CD4-positive, alpha-beta T cell treated with Interleukin-15 for 4 hours (primary cell): ENCODE data around the gene ADGRA1.

ENCODE experiments used
- DNase-seq: peaks from one replicate; pipeline ENCODE4 v3.0.0-alpha.2; 2020; ENCODE audit warnings: low spot score

Gene ADGRA1

GRCh38 chr10:133076274-133077038 is 11.3 kb upstream of the ADGRA1 start:
- DNase-seq: no peak

GRCh38 chr10:133079836-133080682 is 7.7 kb upstream of the ADGRA1 start:
- no peak for DNase-seq

- DNase-seq: no peak
Measured at GRCh38 chr10:133080683-133081040, 7.1 kb upstream of the ADGRA1 start.

- DNase-seq: no peak
Measured at GRCh38 chr10:133081636-133082035, 6.1 kb upstream of the ADGRA1 start.

GRCh38 chr10:133082685-133083421 is 4.9 kb upstream of the ADGRA1 start:
- no peak for DNase-seq

- DNase-seq: no peak
Measured at GRCh38 chr10:133083422-133084100, 4.2 kb upstream of the ADGRA1 start.

GRCh38 chr10:133084491-133084890 is 3.2 kb upstream of the ADGRA1 start:
- no peak for DNase-seq

- no peak for DNase-seq
Measured at GRCh38 chr10:133085251-133086125, 2.2 kb upstream of the ADGRA1 start.

GRCh38 chr10:133086247-133086646 is 1.5 kb upstream of the ADGRA1 start:
- no peak for DNase-seq

- no peak for DNase-seq
Measured at GRCh38 chr10:133087045-133087678, 562 bp upstream of the ADGRA1 start.

GRCh38 chr10:133088179-133088955 is 643 bp downstream of the ADGRA1 start:
- DNase-seq: no peak

GRCh38 chr10:133088956-133089800 is 1.5 kb downstream of the ADGRA1 start:
- no peak for DNase-seq

- no peak for DNase-seq
Measured at GRCh38 chr10:133090101-133090500, 2.4 kb downstream of the ADGRA1 start.

- DNase-seq: no peak
Measured at GRCh38 chr10:133090654-133091053, 2.9 kb downstream of the ADGRA1 start.

- no peak for DNase-seq
Measured at GRCh38 chr10:133091316-133091715, 3.6 kb downstream of the ADGRA1 start.

GRCh38 chr10:133093291-133093690 is 5.6 kb downstream of the ADGRA1 start:
- no peak for DNase-seq

GRCh38 chr10:133094286-133094685 is 6.6 kb downstream of the ADGRA1 start:
- DNase-seq: no peak

GRCh38 chr10:133094866-133095265 is 7.1 kb downstream of the ADGRA1 start:
- no peak for DNase-seq

GRCh38 chr10:133095586-133095985 is 7.9 kb downstream of the ADGRA1 start:
- no peak for DNase-seq
